ENCODE data around the gene ITPR1.

The ITPR1 gene

GRCh38 chr3:4458961-4459360 is 34.2 kb upstream of the ITPR1 start:
- TF ChIP-seq, protein P1, sequence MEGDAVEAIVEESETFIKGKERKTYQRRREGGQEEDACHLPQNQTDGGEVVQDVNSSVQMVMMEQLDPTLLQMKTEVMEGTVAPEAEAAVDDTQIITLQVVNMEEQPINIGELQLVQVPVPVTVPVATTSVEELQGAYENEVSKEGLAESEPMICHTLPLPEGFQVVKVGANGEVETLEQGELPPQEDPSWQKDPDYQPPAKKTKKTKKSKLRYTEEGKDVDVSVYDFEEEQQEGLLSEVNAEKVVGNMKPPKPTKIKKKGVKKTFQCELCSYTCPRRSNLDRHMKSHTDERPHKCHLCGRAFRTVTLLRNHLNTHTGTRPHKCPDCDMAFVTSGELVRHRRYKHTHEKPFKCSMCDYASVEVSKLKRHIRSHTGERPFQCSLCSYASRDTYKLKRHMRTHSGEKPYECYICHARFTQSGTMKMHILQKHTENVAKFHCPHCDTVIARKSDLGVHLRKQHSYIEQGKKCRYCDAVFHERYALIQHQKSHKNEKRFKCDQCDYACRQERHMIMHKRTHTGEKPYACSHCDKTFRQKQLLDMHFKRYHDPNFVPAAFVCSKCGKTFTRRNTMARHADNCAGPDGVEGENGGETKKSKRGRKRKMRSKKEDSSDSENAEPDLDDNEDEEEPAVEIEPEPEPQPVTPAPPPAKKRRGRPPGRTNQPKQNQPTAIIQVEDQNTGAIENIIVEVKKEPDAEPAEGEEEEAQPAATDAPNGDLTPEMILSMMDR (IDR thresholded peaks at IDR 0.05; ENCODE audit: low read depth, low read length), result no peak
- no peak overlapping the region for H3K4me3 ChIP-seq (replicated peaks in 1 of 2; ENCODE audit: low read depth in 2 of 2, low read length in 2 of 2)
- no peak for DNase-seq (ENCODE audit: low read depth in 2 of 2)

- TF ChIP-seq, protein P1 (IDR thresholded peaks at IDR 0.05; ENCODE audit: low read depth, low read length), result no peak
- no peak for DNase-seq (ENCODE audit: low read depth in 2 of 2)
- no peak overlapping the region for H3K4me3 ChIP-seq (replicated peaks in 1 of 2; ENCODE audit: low read depth in 2 of 2, low read length in 2 of 2)
Measured at GRCh38 chr3:4460334-4460733, 32.8 kb upstream of the ITPR1 start.

DNA sequence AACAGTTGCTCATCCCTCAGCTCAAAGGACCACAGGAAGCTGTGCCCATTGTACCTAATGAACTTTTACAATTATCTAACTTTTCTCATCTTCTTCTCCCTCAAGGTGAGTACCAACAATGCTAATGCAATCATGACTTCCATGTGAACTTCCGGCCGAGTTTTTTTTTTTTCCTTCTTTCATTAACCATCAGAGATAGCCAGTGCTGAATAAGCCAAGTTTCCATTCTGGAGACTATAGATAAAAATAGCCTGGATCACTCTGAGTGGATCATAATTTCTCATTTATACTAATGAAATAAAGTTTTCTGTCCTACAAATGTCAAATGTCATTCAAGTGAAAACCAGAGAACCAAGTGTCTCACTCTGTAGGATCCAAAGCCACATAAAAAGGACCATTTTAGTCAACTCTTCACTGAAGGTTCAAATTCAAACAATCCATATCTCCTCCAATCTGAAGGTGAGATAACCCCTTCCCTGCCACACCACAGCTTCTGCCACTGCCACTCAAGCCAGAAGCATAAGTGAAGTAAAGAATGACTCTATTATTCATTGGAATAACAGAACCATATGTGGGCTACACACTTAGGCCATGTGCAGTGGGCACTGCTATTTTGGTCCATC is 31.6 kb upstream of the ITPR1 start:
- DNase-seq (ENCODE audit: low read depth in 2 of 2), result no peak
- TF ChIP-seq, protein P1 (IDR thresholded peaks at IDR 0.05; ENCODE audit: low read depth, low read length), result no peak
- H3K4me3 ChIP-seq (replicated peaks in 1 of 2; ENCODE audit: low read depth in 2 of 2, low read length in 2 of 2), result no peak overlapping the region

GRCh38 chr3:4462369-4463040 is 30.6 kb upstream of the ITPR1 start:
- H3K4me3 ChIP-seq (replicated peaks in 1 of 2; ENCODE audit: low read depth in 2 of 2, low read length in 2 of 2), result no peak overlapping the region
- DNase-seq (ENCODE audit: low read depth in 2 of 2), result no peak
- TF ChIP-seq, protein P1 (IDR thresholded peaks at IDR 0.05; ENCODE audit: low read depth, low read length), result no peak

- DNase-seq (ENCODE audit: low read depth in 2 of 2), result no peak
- TF ChIP-seq, protein P1 (IDR thresholded peaks at IDR 0.05; ENCODE audit: low read depth, low read length), result no peak
Measured at GRCh38 chr3:4464576-4464975, 28.6 kb upstream of the ITPR1 start.

DNA sequence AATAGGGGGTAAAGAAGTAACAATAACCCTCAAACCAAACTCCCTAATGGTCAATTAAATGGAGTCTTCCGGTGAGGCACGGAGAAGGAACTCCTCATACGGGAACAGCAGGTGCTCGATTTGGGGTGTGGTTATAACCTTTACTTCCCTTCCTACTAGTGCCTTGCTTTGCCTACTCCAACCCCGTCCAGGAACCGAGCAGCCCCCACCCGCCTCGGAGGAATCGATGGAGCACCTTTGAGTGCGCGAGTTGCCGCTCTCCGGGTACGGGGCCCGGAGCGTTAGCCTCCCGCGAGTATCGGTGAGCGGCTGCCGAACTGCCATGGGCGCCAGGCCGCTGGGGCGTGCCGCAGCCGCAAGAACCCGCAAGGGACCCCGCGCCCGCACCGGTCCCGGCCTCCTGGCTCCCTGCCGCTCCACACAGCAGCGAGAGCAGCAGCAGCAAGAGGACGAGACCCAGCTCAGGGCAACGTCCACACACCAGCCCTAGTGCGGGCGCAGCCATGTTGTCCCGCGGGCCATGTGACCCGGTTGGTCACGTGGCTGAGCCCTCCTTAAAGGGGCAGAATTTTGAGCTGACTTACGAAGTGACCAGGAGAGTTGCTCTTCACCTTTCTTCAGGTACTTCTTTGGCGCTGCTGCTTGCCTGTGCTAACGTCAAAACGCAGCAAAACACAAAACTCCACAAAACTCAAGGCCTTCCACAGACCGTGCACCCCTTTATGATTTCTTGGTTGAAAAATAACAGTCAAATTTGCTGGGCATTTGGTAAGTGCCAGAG is 26.2 kb upstream of the ITPR1 start, which contains the start of gene SUMF1:
TSS of gene SUMF1 (minus strand) at position 529 of the 781 bp plus-strand sequence. CDS start at position 505, 24 bp downstream.
- peak within 1 kb of the TSS; percentile 84 for H3K4me3 ChIP-seq (replicated peaks in 1 of 2; ENCODE audit: low read depth in 2 of 2, low read length in 2 of 2)
- DNase-seq (ENCODE audit: low read depth in 2 of 2), result peak; percentile 76 to 79
- TF ChIP-seq, protein P1 (IDR thresholded peaks at IDR 0.05; ENCODE audit: low read depth, low read length), result no peak

More at GRCh38 chr3:4464576-4464975, 28.6 kb upstream of the ITPR1 start:
- no peak overlapping the region for H3K4me3 ChIP-seq (replicated peaks in 1 of 2; ENCODE audit: low read depth in 2 of 2, low read length in 2 of 2)

All from cardiac fibroblast (primary cell).